ENCODE measurements around the gene PLB1. TPM values are rescaled to one million over a fixed set of nuclear protein-coding genes. Genes with fewer than 3 reads are reported as not detected.

PLB1 gene
- total RNA-seq, 2 experiments from 2014 or later = 1.3 to 1.6 TPM

- no peaks in the 10 kb centered on the region for H3K9me3 ChIP-seq (ENCODE audit: control insufficient read depth in 1 of 2, insufficient read depth in 1 of 2, low read length in 2 of 2)
- no peak overlapping the region for H3K27ac ChIP-seq (ENCODE audit: low read depth in 1 of 2, low read length in 2 of 2)
- no peak for DNase-seq
- ChIA-PET POLR2A (no interaction called here), CTCF (interaction anchor here (0.7 kb wide), 1 partner anchor 68 kb away, joined by 3 read pairs; no protein-coding TSS in a partner anchor)
- H3K27me3 ChIP-seq (ENCODE audit: control insufficient read depth in 1 of 2, insufficient read depth in 2 of 2, low read length in 2 of 2) = no peaks in the 10 kb centered on the region
- Mint-ChIP-seq H3K4me1 (ENCODE audit: low read depth) (peaks cover 11% of the 10 kb centered on the region), H3K36me3 (ENCODE audit: low read depth) (no peaks in the 10 kb centered on the region), H3K9me3 (no peaks in the 10 kb centered on the region), H3K27me3 (no peaks in the 10 kb centered on the region), H3K27ac (no peak overlapping the region), H3K4me3 (no peak overlapping the region)
- intact Hi-C loops (cut with DNase I, micrococcal nuclease) = no loop called here
- H3K4me1 ChIP-seq (ENCODE audit: insufficient read depth, low read length) = peaks cover 8% of the 10 kb centered on the region
- no peaks in the 10 kb centered on the region for H3K36me3 ChIP-seq (ENCODE audit: insufficient read depth, low read length)
- no peak overlapping the region for H3K4me3 ChIP-seq (ENCODE audit: low read length)
- no peak for ATAC-seq (ENCODE audit: poor library complexity)
- TF ChIP-seq CTCF (IDR thresholded peaks at IDR 0.05) = no peak
Observed at GRCh38 chr2:28662044-28662443, 166.2 kb downstream of the PLB1 start.

DNA sequence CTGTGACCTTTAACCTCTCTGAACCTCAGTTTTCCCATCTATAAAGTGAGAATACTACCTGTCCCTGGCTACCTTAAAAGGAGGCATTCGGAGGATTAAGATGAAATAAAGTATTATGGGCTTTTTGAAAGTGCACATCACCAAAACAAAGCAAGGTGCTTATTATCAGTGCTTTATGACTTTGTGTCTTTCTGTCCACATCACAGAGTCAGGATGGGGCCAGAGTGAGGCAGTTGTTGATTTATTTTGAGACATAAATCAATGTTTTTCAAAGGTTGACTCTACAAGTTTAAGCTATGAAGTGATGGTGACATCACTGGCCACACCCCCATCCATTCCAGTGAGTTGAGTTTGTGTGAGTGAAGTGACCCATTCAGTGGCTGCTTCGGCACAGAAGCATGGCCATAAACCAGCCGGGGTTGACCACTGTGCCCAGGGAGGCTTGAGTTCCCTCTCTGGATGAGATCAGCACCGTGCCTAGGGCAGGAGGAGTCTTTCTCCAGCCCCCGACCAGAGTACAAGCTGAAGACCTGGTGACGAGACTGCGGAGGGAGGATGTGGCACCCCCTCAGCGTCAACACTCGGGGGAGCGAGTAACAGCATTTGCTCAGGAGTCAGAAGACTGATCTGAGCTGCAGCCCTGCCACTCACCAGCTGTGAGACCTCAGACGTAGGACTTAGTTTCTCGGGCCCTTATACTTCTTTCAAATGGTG is 166.8 kb downstream of the PLB1 start:
- H3K27me3 ChIP-seq (ENCODE audit: control insufficient read depth in 1 of 2, insufficient read depth in 2 of 2, low read length in 2 of 2) = no peaks in the 10 kb centered on the region
- H3K4me3 ChIP-seq (ENCODE audit: low read length) = no peak overlapping the region
- H3K36me3 ChIP-seq (ENCODE audit: insufficient read depth, low read length) = no peaks in the 10 kb centered on the region
- H3K27ac ChIP-seq (ENCODE audit: low read depth in 1 of 2, low read length in 2 of 2) = no peak overlapping the region
- ChIA-PET CTCF (interaction anchor here (0.7 kb wide), 1 partner anchor 68 kb away, joined by 3 read pairs; no protein-coding TSS in a partner anchor), POLR2A (interaction anchor here (1.3 kb wide), 1 partner anchor 207 kb away, joined by 3 read pairs; the partner anchor contains the start of gene TRMT61B)
- H3K27ac Mint-ChIP-seq = no peak overlapping the region
- H3K4me3 Mint-ChIP-seq = no peak overlapping the region
- H3K9me3 Mint-ChIP-seq = no peaks in the 10 kb centered on the region
- ATAC-seq (ENCODE audit: poor library complexity) = no peak
- no peaks in the 10 kb centered on the region for H3K27me3 Mint-ChIP-seq
- H3K4me1 Mint-ChIP-seq (ENCODE audit: low read depth) = peaks cover 5% of the 10 kb centered on the region
- TF ChIP-seq CTCF (IDR thresholded peaks at IDR 0.05) = no peak
- H3K9me3 ChIP-seq (ENCODE audit: control insufficient read depth in 1 of 2, insufficient read depth in 1 of 2, low read length in 2 of 2) = no peaks in the 10 kb centered on the region
- H3K4me1 ChIP-seq (ENCODE audit: insufficient read depth, low read length) = peaks cover 6% of the 10 kb centered on the region
- no peak for DNase-seq
- intact Hi-C loops (cut with DNase I, micrococcal nuclease) = no loop called here
- H3K36me3 Mint-ChIP-seq (ENCODE audit: low read depth) = no peaks in the 10 kb centered on the region

DNA sequence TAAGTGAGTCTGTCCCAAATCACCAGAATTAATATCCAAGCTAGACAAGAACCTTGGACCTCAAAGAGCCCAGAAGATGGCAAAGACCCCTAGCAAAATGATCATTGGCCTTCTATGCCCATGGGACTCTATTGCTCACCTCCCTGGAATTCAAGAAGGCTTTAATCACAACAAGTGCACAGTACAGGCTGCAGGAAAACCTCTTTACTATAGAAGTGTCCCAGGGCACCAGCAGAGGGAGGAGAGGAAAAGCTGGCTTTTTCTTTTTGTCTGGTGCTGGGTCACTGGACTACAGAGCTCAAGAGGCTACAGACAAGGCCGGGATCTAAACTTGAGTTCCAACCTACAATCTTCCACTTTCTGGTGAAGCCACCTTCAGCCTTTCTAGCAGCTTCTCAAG is 167.5 kb downstream of the PLB1 start:
- Histone ChIP-seq H3K9me3 (ENCODE audit: control insufficient read depth in 1 of 2, insufficient read depth in 1 of 2, low read length in 2 of 2) (no peaks in the 10 kb centered on the region), H3K4me1 (ENCODE audit: insufficient read depth, low read length) (no peaks in the 10 kb centered on the region), H3K4me3 (ENCODE audit: low read length) (no peak overlapping the region), H3K27me3 (ENCODE audit: control insufficient read depth in 1 of 2, insufficient read depth in 2 of 2, low read length in 2 of 2) (no peaks in the 10 kb centered on the region), H3K36me3 (ENCODE audit: insufficient read depth, low read length) (no peaks in the 10 kb centered on the region), H3K27ac (ENCODE audit: low read depth in 1 of 2, low read length in 2 of 2) (no peak overlapping the region)
- no peaks in the 10 kb centered on the region for H3K27me3 Mint-ChIP-seq
- no peak for TF ChIP-seq CTCF (IDR thresholded peaks at IDR 0.05)
- H3K4me1 Mint-ChIP-seq (ENCODE audit: low read depth) = no peaks in the 10 kb centered on the region
- DNase-seq = no peak
- ChIA-PET CTCF (interaction anchor here (1.1 kb wide), 1 partner anchor 42 kb away, joined by 3 read pairs; no protein-coding TSS in a partner anchor), POLR2A (interaction anchor here (1.3 kb wide), 1 partner anchor 207 kb away, joined by 3 read pairs; the partner anchor contains the start of gene TRMT61B)
- H3K27ac Mint-ChIP-seq = no peak overlapping the region
- no peak overlapping the region for H3K4me3 Mint-ChIP-seq
- no peak for ATAC-seq (ENCODE audit: poor library complexity)
- intact Hi-C loops (cut with DNase I, micrococcal nuclease) = no loop called here
- H3K36me3 Mint-ChIP-seq (ENCODE audit: low read depth) = no peaks in the 10 kb centered on the region
- no peaks in the 10 kb centered on the region for H3K9me3 Mint-ChIP-seq

Data from CD4-positive, alpha-beta T cell (primary cell).